Fibroblast of villous mesenchyme (primary cell): Measurements from ENCODE around the gene UXS1. TPM values are rescaled to one million over a fixed set of nuclear protein-coding genes. Genes with fewer than 3 reads are reported as not detected.
"Not testable (repeated sequence)": the region's sequence is repeated elsewhere in the genome, so short reads cannot be mapped to it uniquely, and the experiment has no call there.

ENCODE experiments used
- DNase-seq: peaks from one replicate; pipeline ENCODE4 v3.0.0-alpha.2; 2010; ENCODE audit warnings: low read depth
- H3K4me3 ChIP-seq: 2 replicates; pipeline ENCODE4 v1.5.1; 2011; ENCODE audit warnings: low read depth, mild to moderate bottlenecking, low read length
- total RNA-seq: library from RNA; depleted of rRNA; stranded (reverse); fragments of >200 nt; gene quantifications from 2 replicates; pipeline ENCODE4 v1.2.3, GENCODE V29; 2012
- TF ChIP-seq, protein P1 (sequence below): IDR thresholded peaks from 2 replicates; pipeline ENCODE4 v1.5.1; 2012; ENCODE audit warnings: low read depth, mild to moderate bottlenecking, low read length; ENCODE audit not compliant: insufficient read depth

Gene UXS1
- total RNA-seq: 22.5 and 37.6 TPM in 2 replicates

DNA sequence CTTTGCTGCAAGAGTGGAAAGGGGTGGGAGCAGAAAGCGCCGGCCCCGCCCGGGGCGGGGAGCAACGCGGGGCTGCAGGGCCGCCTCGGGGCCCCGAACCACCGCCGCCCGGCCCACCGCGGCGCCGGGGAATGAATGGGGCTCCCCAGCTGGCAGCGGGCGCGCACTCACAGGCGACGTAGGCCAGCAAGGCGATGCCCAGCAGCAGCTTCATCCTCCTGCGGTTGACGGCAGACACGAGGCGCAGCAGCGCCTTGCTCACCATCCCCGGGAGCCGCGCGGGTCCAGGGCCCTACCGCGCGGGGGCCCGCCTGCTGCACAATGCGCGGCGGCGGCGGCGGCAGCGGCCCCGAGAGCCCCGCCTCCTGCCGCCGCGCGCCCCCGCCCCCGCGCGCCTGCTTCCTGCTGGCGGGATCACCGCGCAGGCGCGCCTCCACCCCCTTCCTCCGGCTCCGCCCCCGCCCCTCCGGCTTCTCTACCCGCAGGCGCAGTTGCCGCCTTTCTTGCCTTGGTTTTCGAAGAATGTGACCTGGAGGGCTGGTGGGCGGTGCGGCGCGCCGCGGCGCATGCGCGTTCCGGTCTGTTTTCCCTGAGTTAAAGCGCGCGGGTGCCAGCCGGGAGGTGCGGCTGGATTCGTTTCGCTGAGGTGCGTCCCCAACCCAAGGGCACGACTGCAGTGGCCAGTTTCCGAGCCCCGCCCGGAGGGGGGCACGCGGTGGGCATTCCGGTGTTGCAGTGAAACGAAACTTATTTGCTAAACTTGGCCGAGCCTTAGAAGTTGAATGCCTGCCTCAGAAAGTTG is at the start of gene UXS1:
Gene UXS1 (minus strand): TSS at position 325 of the 802 bp plus-strand sequence. CDS start 60 bp downstream, at position 265.
- TF ChIP-seq, protein P1, sequence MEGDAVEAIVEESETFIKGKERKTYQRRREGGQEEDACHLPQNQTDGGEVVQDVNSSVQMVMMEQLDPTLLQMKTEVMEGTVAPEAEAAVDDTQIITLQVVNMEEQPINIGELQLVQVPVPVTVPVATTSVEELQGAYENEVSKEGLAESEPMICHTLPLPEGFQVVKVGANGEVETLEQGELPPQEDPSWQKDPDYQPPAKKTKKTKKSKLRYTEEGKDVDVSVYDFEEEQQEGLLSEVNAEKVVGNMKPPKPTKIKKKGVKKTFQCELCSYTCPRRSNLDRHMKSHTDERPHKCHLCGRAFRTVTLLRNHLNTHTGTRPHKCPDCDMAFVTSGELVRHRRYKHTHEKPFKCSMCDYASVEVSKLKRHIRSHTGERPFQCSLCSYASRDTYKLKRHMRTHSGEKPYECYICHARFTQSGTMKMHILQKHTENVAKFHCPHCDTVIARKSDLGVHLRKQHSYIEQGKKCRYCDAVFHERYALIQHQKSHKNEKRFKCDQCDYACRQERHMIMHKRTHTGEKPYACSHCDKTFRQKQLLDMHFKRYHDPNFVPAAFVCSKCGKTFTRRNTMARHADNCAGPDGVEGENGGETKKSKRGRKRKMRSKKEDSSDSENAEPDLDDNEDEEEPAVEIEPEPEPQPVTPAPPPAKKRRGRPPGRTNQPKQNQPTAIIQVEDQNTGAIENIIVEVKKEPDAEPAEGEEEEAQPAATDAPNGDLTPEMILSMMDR: no peak
- peak within 1 kb of the TSS; percentile 93 for H3K4me3 ChIP-seq
- DNase-seq: peak; percentile 98

DNA sequence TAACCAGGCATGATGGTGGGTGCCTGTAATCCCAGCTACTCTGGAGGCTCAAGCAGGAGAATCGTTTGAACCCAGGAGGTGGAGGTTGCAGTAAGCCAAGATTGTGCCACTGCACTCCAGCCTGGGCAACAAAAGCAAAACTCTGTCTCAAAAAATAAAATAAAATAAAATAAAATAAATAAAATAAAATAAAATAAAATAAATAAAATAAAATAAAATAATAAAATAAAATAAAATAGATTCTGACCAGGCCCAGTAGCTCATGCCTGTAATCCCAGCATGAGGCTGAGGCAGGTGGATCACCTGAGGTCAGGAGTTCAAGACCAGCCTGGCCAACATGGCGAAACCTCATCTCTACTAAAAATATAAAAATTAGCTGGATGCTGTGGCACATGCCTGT is 45.4 kb upstream of the UXS1 start:
- not testable (repeated sequence) for H3K4me3 ChIP-seq

DNA sequence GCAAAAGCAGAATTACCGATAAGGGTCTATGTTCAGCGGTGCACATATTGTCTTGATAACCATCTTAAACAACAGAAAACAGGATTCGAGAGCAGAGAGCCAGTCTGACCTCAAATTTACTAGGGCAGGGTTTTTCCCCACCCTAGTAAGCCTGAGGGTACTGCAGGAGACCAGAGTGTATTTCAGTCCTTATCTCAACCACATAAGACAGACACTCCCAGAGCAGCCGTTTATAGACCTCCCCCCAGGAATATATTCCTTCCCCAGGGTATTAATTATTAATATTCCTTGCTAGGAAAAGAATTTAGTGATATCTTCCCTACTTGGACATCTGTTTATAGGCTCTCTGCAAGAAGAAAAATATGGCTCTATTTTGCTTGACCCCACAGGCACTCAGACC is 41.3 kb upstream of the UXS1 start:
- H3K4me3 ChIP-seq, DNase-seq: not testable (repeated sequence)

More for the DNA sequence above, 45.4 kb upstream of the UXS1 start:
- DNase-seq: not testable (repeated sequence)

DNA sequence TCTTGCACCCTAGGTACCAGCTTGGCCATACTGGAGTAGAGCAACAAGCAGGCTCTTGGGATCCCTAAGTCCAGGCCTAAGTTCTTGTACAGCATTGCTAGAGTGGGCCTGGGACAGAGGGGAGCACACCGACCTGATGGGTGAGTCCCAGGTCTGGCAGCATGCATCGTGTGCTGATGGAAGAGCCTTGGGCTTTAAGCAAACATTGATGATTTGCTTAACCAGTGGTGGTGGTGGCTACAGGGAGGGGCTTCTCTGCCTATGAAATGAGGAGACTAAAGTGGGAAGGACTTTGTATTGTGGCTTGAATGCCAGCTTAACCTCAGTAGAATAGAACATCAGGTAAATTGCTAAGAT is 39.2 kb upstream of the UXS1 start:
- DNase-seq: no peak
- TF ChIP-seq, protein P1: no peak
- H3K4me3 ChIP-seq: no peak overlapping the region

DNA sequence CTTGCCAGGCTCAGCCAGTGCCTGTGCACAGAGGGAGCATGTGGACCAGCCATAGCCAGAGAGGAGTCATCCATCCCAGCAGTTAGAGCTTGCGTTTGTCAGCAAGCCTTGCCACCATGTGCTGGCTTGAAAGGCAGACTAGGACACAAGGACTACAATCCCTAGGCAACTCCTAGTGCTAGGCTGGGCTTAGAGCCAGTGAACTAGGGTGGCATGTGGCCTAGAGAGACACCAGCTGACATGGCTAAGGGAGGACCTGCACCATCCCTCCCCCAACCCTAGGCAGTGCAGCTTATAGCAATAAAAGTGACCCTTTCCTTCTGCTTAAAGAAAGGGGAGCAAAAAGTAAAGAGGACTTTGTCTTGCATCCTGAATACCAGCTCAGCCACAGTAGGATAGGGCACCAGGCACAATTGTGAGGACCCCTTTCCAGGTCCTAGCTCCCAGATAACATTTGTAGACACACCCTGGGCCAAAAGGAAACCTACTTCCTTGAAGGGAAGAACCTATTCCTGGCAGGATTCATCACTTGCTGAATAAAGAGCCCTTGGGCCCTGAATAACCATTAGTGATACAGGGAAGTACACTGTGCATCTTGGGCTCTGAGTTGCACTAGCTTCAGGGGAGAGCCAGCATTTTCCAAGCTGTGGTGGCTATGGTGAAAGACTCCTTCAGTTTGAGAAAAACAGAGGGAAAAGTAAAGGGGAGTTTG is 38.7 kb upstream of the UXS1 start:
- DNase-seq: no peak
- no peak overlapping the region for H3K4me3 ChIP-seq
- TF ChIP-seq, protein P1: no peak

DNA sequence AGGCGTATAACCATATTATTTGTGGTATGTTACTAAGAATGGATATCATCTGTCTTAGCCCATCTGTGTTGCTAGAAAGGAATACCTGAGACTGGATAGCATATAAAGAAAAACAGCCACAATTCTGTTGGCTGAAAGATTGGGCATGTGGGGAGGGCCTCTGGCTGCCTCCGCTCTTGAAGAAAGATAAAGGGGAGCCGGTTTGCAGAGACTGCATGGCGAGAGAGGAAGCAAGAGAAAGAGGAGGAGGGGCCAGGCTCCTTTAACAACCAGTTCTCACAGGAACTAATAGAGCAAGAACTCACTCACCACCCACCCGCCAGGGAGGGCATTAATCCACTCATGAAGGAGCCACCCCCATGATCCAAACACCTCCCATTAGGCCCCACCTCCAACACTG is 29.2 kb upstream of the UXS1 start:
- H3K4me3 ChIP-seq: no peak overlapping the region
- DNase-seq: no peak
- TF ChIP-seq, protein P1: no peak

DNA sequence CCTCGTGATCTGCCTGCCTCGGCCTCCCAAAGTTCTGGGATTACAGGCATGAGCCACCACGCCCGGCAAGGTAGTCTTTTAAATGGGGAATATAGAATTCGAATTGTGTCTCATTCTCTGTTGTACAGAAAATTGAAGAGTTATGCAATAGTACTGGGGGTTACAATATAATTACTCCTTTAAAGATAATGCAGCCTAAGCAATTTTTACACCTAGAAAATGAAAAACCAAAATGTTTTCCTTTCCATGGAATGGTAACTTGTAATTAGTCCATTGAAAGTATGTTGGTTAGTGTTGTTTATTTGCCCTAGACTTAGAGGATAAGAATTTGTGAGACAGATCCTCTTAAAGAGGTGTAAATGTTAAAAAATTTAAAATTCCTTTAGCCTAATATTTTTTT is 28.0 kb upstream of the UXS1 start:
- not testable (repeated sequence) for DNase-seq, H3K4me3 ChIP-seq

DNA sequence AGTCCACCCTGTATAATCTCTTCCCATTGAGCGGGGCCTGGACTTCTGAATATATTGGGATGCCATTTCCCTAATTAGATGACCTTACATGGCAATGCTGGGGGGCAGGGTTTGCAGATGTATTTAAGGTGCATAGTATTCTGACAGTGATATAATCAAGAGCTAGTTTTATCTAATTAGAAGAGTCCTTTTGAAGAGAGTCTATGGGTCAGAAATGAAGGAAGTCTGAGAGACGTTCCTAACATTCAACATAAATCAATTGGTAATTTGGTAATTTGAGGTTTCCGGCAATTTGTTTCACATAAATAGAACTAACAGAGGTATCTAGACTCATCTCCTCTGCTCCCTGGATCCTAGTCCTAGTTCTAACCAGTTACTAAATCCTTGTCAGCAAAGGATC is 25.7 kb upstream of the UXS1 start:
- TF ChIP-seq, protein P1: no peak
- H3K4me3 ChIP-seq: no peak overlapping the region
- DNase-seq: no peak

DNA sequence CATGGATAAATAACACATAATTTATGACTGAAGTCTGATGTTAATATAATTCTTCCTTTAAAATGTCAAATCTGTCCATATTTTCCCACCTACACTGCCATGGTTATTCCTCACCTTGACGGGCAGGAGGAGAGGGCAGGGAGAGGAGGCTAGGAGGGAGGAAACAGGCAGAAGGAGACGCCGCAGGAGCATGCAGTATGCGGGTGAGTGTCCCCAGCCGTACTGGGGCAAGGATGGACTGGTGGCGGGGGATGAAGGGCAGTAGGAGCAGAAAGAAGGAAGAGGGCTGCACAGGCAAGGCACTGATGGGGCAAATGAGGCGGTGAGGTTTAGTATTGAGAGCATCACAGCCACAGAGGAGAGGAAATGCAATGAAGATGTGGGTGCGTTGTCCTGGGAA is 25.1 kb upstream of the UXS1 start:
- H3K4me3 ChIP-seq, DNase-seq: not testable (repeated sequence)
